Lung (tissue), 12 donors: ENCODE measurements around the gene CSNK2B. TPM values are rescaled to one million over a fixed set of nuclear protein-coding genes. Genes with fewer than 3 reads are reported as not detected.

Source experiments
- ATAC-seq: fragments of 200-7000 bp; cut with Tn5 transposase; one replicate; pipeline ENCODE4 v1.9.1; 2020; ENCODE audit warnings: moderate number of reproducible peaks; ENCODE audit not compliant: insufficient read depth, low FRiP score
- DNase-seq, 3 donors: peaks; one replicate each; pipeline ENCODE4 v3.0.0-alpha.2; 2013 to 2017
- H3K27ac ChIP-seq, 2 donors: one replicate each; pipeline ENCODE4 v1.5.1; 2013; ENCODE audit warnings: mild to moderate bottlenecking in 2 of 2, moderate library complexity in 2 of 2, control low read depth in 1 of 2, inconsistent platforms in 1 of 2, low read depth in 1 of 2, low read length in 1 of 2
- H3K27me3 ChIP-seq, 3 donors: one replicate each; pipeline ENCODE4 v1.5.1; 2013; ENCODE audit warnings: low read length in 2 of 3; ENCODE audit not compliant: control insufficient read depth in 3 of 3, insufficient read depth in 3 of 3
- H3K36me3 ChIP-seq, 4 donors: one replicate each; pipeline ENCODE4 v1.5.1; 2013; ENCODE audit warnings: low read length in 4 of 4, mild to moderate bottlenecking in 1 of 4, moderate library complexity in 1 of 4; ENCODE audit not compliant: control insufficient read depth in 4 of 4, insufficient read depth in 4 of 4
- H3K4me1 ChIP-seq, 5 donors: one replicate each; pipeline ENCODE4 v1.5.1; 2013; ENCODE audit warnings: low read length in 5 of 5, mild to moderate bottlenecking in 2 of 5, moderate library complexity in 1 of 5; ENCODE audit not compliant: control insufficient read depth in 5 of 5, insufficient read depth in 5 of 5
- H3K4me3 ChIP-seq: one replicate; pipeline ENCODE4 v1.5.1; 2013; ENCODE audit warnings: mild to moderate bottlenecking, control low read depth, moderate library complexity
- H3K9ac ChIP-seq, 2 donors: one replicate each; pipeline ENCODE4 v1.5.1; 2013; ENCODE audit warnings: low read length in 2 of 2, control low read depth in 1 of 2; ENCODE audit not compliant: insufficient read depth in 1 of 2
- H3K9me3 ChIP-seq, 4 donors: one replicate each; pipeline ENCODE4 v1.5.1; 2013; ENCODE audit warnings: low read length in 3 of 4, mild to moderate bottlenecking in 1 of 4, moderate library complexity in 1 of 4; ENCODE audit not compliant: control insufficient read depth in 4 of 4, insufficient read depth in 3 of 4
- CTCF ChIP-seq: IDR thresholded peaks from 2 replicates; pipeline ENCODE4 v1.5.1; 2012; ENCODE audit warnings: mild to moderate bottlenecking; ENCODE audit errors: control extremely low read depth, extremely low read depth
- whole genome bisulfite sequencing, 2 donors: extraction: QIAGEN DNeasy Blood & Tissue Kit; methylation state at CpG; one replicate each; pipeline ENCODE4 v1.1.7; 2013; 5-methylcytosine and 5-hydroxymethylcytosine counted together
- polyA plus RNA-seq, 2 donors: library from polyadenylated mRNA; stranded (reverse); fragments of 200-250 nt; gene quantifications; one replicate each; pipeline ENCODE4 v1.2.1, GENCODE V29; 2013
- total RNA-seq, 2 donors: library from RNA; depleted of rRNA in 1 of 2; stranded (reverse); fragments of >200 nt in 1 of 2; gene quantifications; one replicate each; pipeline ENCODE4 v1.2.1, GENCODE V29; 2014 to 2021
- donor health status: control.
- donor health status: control.
- donor health status: Bipolar disorder and iron deficiency.
- donor health status: healthy.
- donor health status: DM: yes; HTN: yes; CAD: no.

The CSNK2B gene
- total and polyA plus RNA-seq, 4 donors = 114 to 154 (median 137) TPM

GRCh38 chr6:31640612-31641011, 25.3 kb upstream of the CSNK2B start:
- DNase-seq (no peak), ATAC-seq (no peak)
- Histone ChIP-seq H3K9ac (no peak overlapping the region), H3K27me3 (no peaks in the 10 kb centered on the region), H3K36me3 (peaks cover 41 to 76% (median 63%) of the 10 kb centered on the region in 4 donors), H3K4me3 (no peak overlapping the region), H3K27ac (no peak overlapping the region), H3K9me3 (no peaks in the 10 kb centered on the region), H3K4me1 (no peaks in the 10 kb centered on the region)
- TF ChIP-seq CTCF = no peak
- 90 to 94% methylated on average over 6 of the region's 6 CpGs for WGBS, 2 donors

GRCh38 chr6:31641370-31641769, 24.5 kb upstream of the CSNK2B start:
- no peak for TF ChIP-seq CTCF
- no peak overlapping the region for H3K27ac ChIP-seq

GRCh38 chr6:31642798-31643570, 22.9 kb upstream of the CSNK2B start:
- Histone ChIP-seq H3K36me3 (peaks cover 46 to 71% (median 56%) of the 10 kb centered on the region in 4 donors), H3K4me1 (no peaks in the 10 kb centered on the region), H3K9ac (no peak overlapping the region), H3K27me3 (no peaks in the 10 kb centered on the region), H3K4me3 (no peak overlapping the region), H3K27ac (no peak overlapping the region), H3K9me3 (no peaks in the 10 kb centered on the region)
- TF ChIP-seq CTCF = no peak
- no peak for ATAC-seq
- no peak for DNase-seq
- WGBS, 2 donors = 89 to 96% methylated on average over 6 of the region's 6 CpGs

More at GRCh38 chr6:31641370-31641769, 24.5 kb upstream of the CSNK2B start:
- DNase-seq (no peak), ATAC-seq (no peak)
- H3K27me3 ChIP-seq = no peaks in the 10 kb centered on the region
- H3K36me3 ChIP-seq = peaks cover 43 to 73% (median 60%) of the 10 kb centered on the region in 4 donors
- WGBS, 2 donors = 87 to 93% methylated on average over 4 of the region's 4 CpGs
- H3K9ac ChIP-seq = no peak overlapping the region
- no peak overlapping the region for H3K4me3 ChIP-seq
- H3K4me1 ChIP-seq = no peaks in the 10 kb centered on the region
- no peaks in the 10 kb centered on the region for H3K9me3 ChIP-seq
